ENCODE measurements around the gene NEXN. TPM values are rescaled to one million over a fixed set of nuclear protein-coding genes. Genes with fewer than 3 reads are reported as not detected.

NEXN gene
- total RNA-seq, 1 donor from 2014 or later: 370 TPM

DNA sequence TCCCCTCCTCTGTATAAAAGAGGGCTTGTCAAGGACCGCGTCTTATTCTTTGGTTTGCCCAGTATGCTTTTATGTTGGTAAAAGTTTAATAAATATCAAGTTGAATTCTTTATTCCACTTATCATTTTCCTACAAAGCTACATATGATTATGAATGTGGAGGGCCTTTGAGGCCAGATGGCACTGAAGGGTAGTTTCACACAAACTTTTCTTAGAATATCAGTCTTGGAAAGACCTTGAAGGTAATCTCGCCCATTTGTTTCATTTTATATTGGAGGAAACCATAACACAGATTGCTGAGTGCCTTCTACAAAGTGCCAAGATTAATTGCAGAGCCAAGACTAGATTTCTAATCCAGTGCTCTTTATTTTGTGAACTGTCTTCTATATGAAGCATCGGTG lies 96.2 kb downstream of the NEXN start:
- intact Hi-C loops (cut with DNase I): no loop called here
- DNase-seq (no peak), ATAC-seq (ENCODE audit: poor library complexity) (no peak)

DNA sequence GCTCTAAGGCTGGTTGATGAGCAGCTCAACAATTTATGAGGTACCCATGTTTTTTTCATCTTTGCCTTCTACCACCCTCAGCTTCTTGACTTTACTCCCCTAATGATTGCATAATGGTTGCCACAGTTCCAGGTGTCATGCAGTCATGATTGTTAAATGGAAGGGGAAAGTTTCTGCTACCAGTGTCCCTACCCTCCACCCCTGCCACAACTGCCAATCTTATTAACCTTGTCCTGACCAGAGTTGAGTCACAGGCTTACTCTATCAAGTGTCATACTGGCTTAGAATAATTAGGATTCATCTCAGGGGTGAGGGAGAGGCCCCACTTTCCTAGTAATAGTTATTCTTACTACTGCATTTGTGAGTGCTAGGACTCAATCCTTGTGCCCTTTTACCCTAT lies 98.4 kb downstream of the NEXN start:
- ATAC-seq (ENCODE audit: poor library complexity): no peak
- intact Hi-C loops (cut with DNase I): no loop called here
- DNase-seq: no peak

DNA sequence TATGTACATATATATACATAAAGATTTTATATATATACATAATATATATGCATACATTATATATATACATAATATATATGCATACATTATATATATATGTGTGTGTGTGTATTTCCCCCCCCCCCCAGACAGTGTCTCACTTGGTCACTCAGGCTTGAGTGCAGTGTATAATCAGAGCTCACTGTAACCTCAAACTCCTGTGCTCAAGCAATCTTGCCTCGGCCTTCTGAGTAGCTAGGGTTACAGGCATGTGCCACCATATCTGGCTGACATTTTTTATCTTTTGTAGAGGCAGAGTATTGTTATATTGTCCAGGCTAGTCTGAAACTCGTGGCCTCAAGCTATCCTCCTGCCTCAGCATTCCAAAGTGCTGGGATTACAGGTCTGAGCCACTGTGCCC lies 99.5 kb downstream of the NEXN start:
- intact Hi-C loops (cut with DNase I): no loop called here
- ATAC-seq (ENCODE audit: poor library complexity): peak; percentile 34

DNA sequence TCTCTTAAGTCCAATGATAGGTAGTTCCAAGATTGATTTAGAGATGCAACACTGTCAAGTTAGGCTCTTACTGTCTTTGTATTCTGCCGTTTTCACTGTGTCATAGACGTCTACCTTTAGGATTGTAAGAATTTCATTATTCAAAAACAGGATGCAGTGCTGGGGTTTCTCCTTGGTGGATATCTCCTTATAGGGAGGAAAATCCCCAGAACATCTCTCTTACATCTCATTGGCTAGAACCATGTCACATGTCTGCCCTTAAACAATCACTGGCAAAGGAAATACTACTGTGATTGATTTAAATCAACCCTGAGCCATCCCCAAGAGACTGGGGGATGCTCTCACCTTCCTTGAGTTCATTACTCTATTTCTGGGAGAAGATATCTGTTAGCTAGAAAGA lies 101.3 kb downstream of the NEXN start:
- no peak for DNase-seq
- ATAC-seq (ENCODE audit: poor library complexity): no peak
- intact Hi-C loops (cut with DNase I): no loop called here

More for the DNA sequence above, 99.5 kb downstream of the NEXN start:
- DNase-seq: no peak

DNA sequence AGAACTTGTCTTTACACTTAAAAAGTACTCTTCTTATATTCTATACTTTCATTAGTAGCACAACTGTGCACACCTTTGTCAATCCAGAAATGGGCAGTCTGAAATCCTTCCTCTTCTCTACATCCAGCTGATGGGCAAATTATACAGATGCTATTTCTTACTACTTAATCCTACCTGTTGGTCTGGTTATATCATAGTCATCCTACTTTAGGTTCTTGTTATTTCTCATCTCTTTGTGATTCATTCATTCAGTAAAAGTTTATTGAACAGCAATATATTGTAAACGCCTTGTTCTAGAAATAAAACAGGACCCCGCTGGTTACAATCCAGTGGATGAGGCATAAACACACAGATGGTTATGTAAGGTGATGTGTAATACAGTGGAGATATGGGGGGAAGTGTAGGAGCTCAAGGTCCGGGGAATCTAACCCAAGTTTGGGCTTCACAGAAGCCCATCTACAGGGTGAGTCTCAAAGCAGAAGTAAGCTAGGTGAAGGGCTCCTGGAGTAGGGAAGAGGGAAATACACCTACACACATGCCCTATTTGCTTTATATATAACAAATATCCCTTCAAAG lies 102.3 kb downstream of the NEXN start:
- DNase-seq: no peak
- no peak for ATAC-seq (ENCODE audit: poor library complexity)
- intact Hi-C loops (cut with DNase I): no loop called here

DNA sequence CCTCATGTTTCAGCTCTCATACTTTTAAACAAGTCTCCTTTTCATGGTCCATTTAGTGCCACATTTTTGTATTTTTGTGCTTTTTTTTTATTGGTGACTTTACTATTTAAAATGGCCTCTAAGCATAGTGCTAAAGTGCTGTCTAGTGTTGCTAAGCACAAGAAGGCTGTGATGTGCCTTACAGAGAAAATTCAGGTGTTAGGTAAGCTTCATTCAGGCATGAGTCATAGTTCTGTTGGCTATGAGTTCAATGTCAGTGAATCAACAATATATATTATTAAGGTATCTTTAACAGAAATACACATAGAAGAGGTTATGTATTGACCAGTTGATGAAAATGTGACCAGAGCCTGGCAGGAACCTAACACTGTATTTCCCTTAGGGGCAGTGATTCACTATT lies 103.2 kb downstream of the NEXN start:
- intact Hi-C loops (cut with DNase I): no loop called here

More for the DNA sequence above, 103.2 kb downstream of the NEXN start:
- ATAC-seq (ENCODE audit: poor library complexity): no peak
- DNase-seq: no peak

Other genes with a start within 250 kb of the NEXN start
- gene ZZZ3, start 206.0 kb upstream of the NEXN start, total RNA-seq: 30.3 TPM
- gene USP33, start 128.8 kb upstream of the NEXN start, total RNA-seq: 22.0 TPM
- gene MIGA1, start 109.0 kb upstream of the NEXN start, total RNA-seq: 8.7 TPM
- gene FUBP1, start 90.4 kb downstream of the NEXN start, total RNA-seq: 47.9 TPM
- 99.0 TPM for gene DNAJB4, start 116.3 kb downstream of the NEXN start, total RNA-seq
- gene GIPC2, start 157.3 kb downstream of the NEXN start, total RNA-seq: 2.0 TPM

Data from Right ventricle myocardium superior (tissue), 1 donor.